Measurements from ENCODE around the gene KRTAP10-9. TPM values are rescaled to one million over a fixed set of nuclear protein-coding genes. Genes with fewer than 3 reads are reported as not detected.
"Not testable (repeated sequence)": the region's sequence is repeated elsewhere in the genome, so short reads cannot be mapped to it uniquely, and the experiment has no call there.

Gene KRTAP10-9
- total RNA-seq, 2 experiments from 2014 or later, result not detected

GRCh38 chr21:44579833-44580144, 47.1 kb upstream of the KRTAP10-9 start:
- H3K27ac Mint-ChIP-seq, result no peak overlapping the region

DNA sequence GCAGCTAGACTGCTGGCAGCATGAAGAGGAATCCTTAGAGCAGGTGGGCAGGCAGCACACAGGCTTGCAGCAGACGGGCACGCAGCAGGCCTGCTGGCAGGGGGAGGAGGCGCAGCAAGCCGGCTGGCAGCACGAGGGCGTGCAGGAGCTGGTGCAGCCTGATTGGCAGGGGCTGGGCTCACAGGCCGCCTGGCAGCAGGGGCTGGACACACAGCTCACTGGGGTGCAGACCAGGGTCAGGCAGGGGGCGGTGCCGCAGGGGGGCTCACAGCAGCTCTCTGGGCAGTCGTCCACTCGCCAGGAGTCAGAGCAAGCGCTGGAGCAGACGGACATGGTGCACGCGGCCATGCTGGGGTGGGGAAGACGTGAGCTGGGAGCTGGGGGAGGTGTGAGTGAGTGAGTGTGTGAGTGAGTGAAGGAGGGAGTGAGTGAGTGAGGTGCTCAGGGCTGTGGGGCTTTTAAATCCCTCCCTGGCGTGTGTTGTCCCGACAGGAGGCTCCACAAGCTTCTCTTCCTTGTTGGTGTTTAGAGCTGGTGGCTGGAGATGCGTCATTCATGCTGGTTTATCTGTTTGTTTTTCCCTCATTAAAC, 46.6 kb upstream of the KRTAP10-9 start, which contains the start of gene KRTAP10-5:
Gene KRTAP10-5 (minus strand): TSS at position 374 of the 591 bp plus-strand sequence. CDS start 26 bp downstream, at position 348.
- peaks cover 24% of the 10 kb centered on the region for H3K4me1 Mint-ChIP-seq (ENCODE audit: low read depth)
- H3K4me1 ChIP-seq (ENCODE audit: insufficient read depth, low read length); H3K27me3 ChIP-seq (ENCODE audit: control insufficient read depth in 1 of 2, insufficient read depth in 2 of 2, low read length in 2 of 2); H3K27ac ChIP-seq (ENCODE audit: low read depth in 1 of 2, low read length in 2 of 2); ATAC-seq (ENCODE audit: poor library complexity); H3K36me3 ChIP-seq (ENCODE audit: insufficient read depth, low read length); H3K4me3 ChIP-seq (ENCODE audit: low read length); H3K36me3 Mint-ChIP-seq (ENCODE audit: low read depth); intact Hi-C loops (cut with DNase I, micrococcal nuclease); H3K27ac Mint-ChIP-seq; DNase-seq: not testable (repeated sequence)
- peaks cover 14% of the 10 kb centered on the region for H3K9me3 Mint-ChIP-seq
- ChIA-PET POLR2A (interaction anchor here (1.5 kb wide), 1 partner anchor 33 kb away, joined by 6 read pairs; no protein-coding TSS in a partner anchor), CTCF (interaction anchor here (0.6 kb wide), 1 partner anchor 48 kb away, joined by 3 read pairs; no protein-coding TSS in a partner anchor)
- peaks cover 21% of the 10 kb centered on the region for H3K27me3 Mint-ChIP-seq
- H3K4me3 Mint-ChIP-seq, result peak within 1 kb of the TSS; percentile 20
- peaks cover 12 to 38% of the 10 kb centered on the region in 2 experiments for H3K9me3 ChIP-seq (ENCODE audit: control insufficient read depth in 1 of 2, insufficient read depth in 1 of 2, low read length in 2 of 2)

More at GRCh38 chr21:44579833-44580144, 47.1 kb upstream of the KRTAP10-9 start:
- ChIA-PET CTCF (no interaction called here), POLR2A (no interaction called here)
- peaks cover 12 to 41% of the 10 kb centered on the region in 2 experiments for H3K9me3 ChIP-seq (ENCODE audit: control insufficient read depth in 1 of 2, insufficient read depth in 1 of 2, low read length in 2 of 2)
- Mint-ChIP-seq H3K36me3 (ENCODE audit: low read depth) (no peaks in the 10 kb centered on the region), H3K9me3 (peaks cover 14% of the 10 kb centered on the region), H3K4me3 (peak overlapping the region; percentile 20), H3K4me1 (ENCODE audit: low read depth) (peaks cover 24% of the 10 kb centered on the region), H3K27me3 (peaks cover 17% of the 10 kb centered on the region)
- peaks cover 3% of the 10 kb centered on the region for H3K4me1 ChIP-seq (ENCODE audit: insufficient read depth, low read length)
- H3K4me3 ChIP-seq (ENCODE audit: low read length), result no peak overlapping the region
- H3K27ac ChIP-seq (ENCODE audit: low read depth in 1 of 2, low read length in 2 of 2), result no peak overlapping the region
- no peaks in the 10 kb centered on the region for H3K36me3 ChIP-seq (ENCODE audit: insufficient read depth, low read length)
- ATAC-seq (ENCODE audit: poor library complexity) (no peak), DNase-seq (no peak)
- TF ChIP-seq, protein P1, sequence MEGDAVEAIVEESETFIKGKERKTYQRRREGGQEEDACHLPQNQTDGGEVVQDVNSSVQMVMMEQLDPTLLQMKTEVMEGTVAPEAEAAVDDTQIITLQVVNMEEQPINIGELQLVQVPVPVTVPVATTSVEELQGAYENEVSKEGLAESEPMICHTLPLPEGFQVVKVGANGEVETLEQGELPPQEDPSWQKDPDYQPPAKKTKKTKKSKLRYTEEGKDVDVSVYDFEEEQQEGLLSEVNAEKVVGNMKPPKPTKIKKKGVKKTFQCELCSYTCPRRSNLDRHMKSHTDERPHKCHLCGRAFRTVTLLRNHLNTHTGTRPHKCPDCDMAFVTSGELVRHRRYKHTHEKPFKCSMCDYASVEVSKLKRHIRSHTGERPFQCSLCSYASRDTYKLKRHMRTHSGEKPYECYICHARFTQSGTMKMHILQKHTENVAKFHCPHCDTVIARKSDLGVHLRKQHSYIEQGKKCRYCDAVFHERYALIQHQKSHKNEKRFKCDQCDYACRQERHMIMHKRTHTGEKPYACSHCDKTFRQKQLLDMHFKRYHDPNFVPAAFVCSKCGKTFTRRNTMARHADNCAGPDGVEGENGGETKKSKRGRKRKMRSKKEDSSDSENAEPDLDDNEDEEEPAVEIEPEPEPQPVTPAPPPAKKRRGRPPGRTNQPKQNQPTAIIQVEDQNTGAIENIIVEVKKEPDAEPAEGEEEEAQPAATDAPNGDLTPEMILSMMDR (IDR thresholded peaks at IDR 0.05), result no peak
- no peaks in the 10 kb centered on the region for H3K27me3 ChIP-seq (ENCODE audit: control insufficient read depth in 1 of 2, insufficient read depth in 2 of 2, low read length in 2 of 2)
- intact Hi-C loops (cut with DNase I, micrococcal nuclease), result no loop called here

DNA sequence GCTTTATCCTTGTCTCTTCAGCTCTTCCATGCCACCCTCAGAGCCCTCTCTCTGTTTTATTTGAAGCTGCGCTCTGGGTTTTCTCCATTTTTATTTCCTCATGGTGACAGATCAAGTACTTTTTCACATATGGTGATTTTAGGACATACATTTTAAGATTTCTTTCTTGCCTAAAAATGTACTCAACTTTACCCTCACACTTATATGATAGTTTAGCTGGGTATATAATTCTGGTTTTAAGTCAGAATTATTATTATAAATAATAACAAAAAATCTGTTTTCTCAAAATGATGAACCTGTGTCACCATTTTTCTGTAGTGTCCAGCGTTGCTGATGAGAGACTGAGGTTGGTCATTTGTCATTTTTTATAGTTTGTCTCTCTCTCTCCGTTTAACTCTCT, 45.7 kb upstream of the KRTAP10-9 start:
- Mint-ChIP-seq H3K4me3 (peak overlapping the region; percentile 8), H3K27ac (no peak overlapping the region), H3K9me3 (peaks cover 14% of the 10 kb centered on the region), H3K36me3 (ENCODE audit: low read depth) (no peaks in the 10 kb centered on the region), H3K4me1 (ENCODE audit: low read depth) (peaks cover 24% of the 10 kb centered on the region), H3K27me3 (peaks cover 27% of the 10 kb centered on the region)
- TF ChIP-seq, protein P1 (IDR thresholded peaks at IDR 0.05), result no peak
- peaks cover 0 to 10% of the 10 kb centered on the region in 2 experiments for H3K27me3 ChIP-seq (ENCODE audit: control insufficient read depth in 1 of 2, insufficient read depth in 2 of 2, low read length in 2 of 2)
- H3K9me3 ChIP-seq (ENCODE audit: control insufficient read depth in 1 of 2, insufficient read depth in 1 of 2, low read length in 2 of 2), result peaks cover 12 to 41% of the 10 kb centered on the region in 2 experiments
- POLR2A ChIA-PET, result interaction anchor here (0.6 to 1.5 kb wide), 2 partner anchors 33 to 184 kb away, joined by 3 to 6 read pairs; no protein-coding TSS in a partner anchor
- no peak for ATAC-seq (ENCODE audit: poor library complexity)
- no peak for DNase-seq
- H3K36me3 ChIP-seq (ENCODE audit: insufficient read depth, low read length), result no peaks in the 10 kb centered on the region
- H3K27ac ChIP-seq (ENCODE audit: low read depth in 1 of 2, low read length in 2 of 2), result no peak overlapping the region
- CTCF ChIA-PET, result no interaction called here
- no peak overlapping the region for H3K4me3 ChIP-seq (ENCODE audit: low read length)
- intact Hi-C loops (cut with DNase I, micrococcal nuclease), result no loop called here
- peaks cover 3% of the 10 kb centered on the region for H3K4me1 ChIP-seq (ENCODE audit: insufficient read depth, low read length)
